HG02970 (cell line): ENCODE measurements around the gene PLAA.

Source experiments
- ATAC-seq: cut with Tn5 transposase; IDR thresholded peaks from one replicate; pipeline ENCODE4 v1.9.1; 2021; ENCODE audit warnings: mild to moderate bottlenecking, moderate library complexity, moderate number of reproducible peaks; ENCODE audit not compliant: unreplicated experiment, low FRiP score

PLAA gene

GRCh38 chr9:26946753-26947727, at the start of gene PLAA:
Gene PLAA, minus strand, starts transcription at chr9:26947242. Its CDS starts 197 bp downstream, at chr9:26947045.
- ATAC-seq: peak; percentile 100

GRCh38 chr9:26995810-26996209, 48.8 kb upstream of the PLAA start:
- no peak for ATAC-seq

GRCh38 chr9:26983340-26983739, 36.3 kb upstream of the PLAA start:
- peak; percentile 82 for ATAC-seq

GRCh38 chr9:26975728-26976707, 29.0 kb upstream of the PLAA start:
- no peak for ATAC-seq

GRCh38 chr9:26974927-26975326, 27.9 kb upstream of the PLAA start:
- no peak for ATAC-seq

- ATAC-seq: no peak
Measured at GRCh38 chr9:26973989-26974388, 26.9 kb upstream of the PLAA start.

DNA sequence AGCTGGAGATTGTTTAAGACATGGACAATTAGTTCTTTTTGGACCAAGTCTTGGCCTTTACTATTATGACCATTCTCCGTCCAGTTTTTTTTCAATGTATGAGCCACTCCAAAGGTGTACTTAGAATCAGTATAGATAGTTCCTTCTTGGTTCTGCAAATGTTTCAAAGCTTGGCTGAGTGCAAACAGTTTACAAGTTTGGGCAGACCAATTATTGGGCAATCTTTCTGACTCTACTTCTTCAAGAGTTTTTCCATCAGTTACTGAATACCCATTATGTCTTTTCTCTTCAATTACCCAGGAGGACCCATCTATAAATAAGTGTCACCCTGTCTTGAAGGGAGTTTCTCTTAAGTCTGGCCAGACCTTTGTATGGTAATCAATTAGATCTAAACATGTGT, 24.7 kb upstream of the PLAA start:
- no peak for ATAC-seq

- ATAC-seq: no peak
Measured at GRCh38 chr9:26956860-26957233, 9.8 kb upstream of the PLAA start.

- ATAC-seq: peak; percentile 99
Measured at GRCh38 chr9:26955921-26956859, 9.1 kb upstream of the PLAA start, which contains the start of gene IFT74. Gene IFT74, plus strand, starts transcription at chr9:26956412. Its CDS starts 5,556 bp downstream, at chr9:26961968.

- no peak for ATAC-seq
Measured at GRCh38 chr9:26955222-26955903, 8.3 kb upstream of the PLAA start.

- no peak for ATAC-seq
Measured at GRCh38 chr9:26954050-26954508, 7.0 kb upstream of the PLAA start.

- no peak for ATAC-seq
Measured at GRCh38 chr9:26951794-26952193, 4.8 kb upstream of the PLAA start.

- no peak for ATAC-seq
Measured at GRCh38 chr9:26950521-26950920, 3.5 kb upstream of the PLAA start.

DNA sequence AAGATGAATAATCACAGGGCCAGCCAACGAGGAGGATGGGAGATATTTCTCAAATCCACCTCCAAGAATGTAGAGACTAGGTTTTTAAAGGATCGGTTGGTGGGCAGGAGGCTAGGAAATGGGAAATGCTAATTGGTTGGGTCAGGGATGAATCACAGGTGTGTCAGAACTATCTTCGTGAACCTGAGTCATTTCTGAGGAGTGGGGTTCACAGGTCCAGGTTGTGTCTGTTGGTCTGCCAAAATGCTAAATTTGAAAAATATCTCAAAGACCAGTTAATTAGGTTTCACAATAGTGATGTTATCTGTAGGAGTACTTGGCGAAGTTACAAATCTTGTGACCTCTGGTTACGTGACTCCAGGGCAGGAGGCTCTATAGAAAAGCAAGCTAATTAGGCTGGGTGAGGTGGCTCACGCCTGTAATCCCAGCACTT, 2.6 kb upstream of the PLAA start:
- no peak for ATAC-seq

DNA sequence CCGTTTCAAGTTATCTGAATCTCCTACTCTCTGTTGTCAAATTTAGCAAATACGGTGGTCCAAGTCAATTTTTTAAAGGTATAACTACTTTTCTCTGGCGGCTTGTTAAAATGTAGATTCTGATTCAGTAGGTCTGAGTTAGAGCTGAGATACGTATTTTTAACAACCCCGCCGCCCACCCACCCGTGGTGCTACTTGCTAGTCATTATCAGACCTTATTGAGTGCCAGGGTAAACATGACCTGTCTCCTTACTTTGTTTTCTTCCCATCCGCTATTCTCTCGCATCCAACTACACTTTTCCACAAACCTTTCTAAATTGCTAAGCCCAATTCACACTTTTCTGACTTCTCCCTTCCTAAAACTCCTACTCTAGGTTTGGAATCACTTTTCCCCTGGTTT, 694 bp upstream of the PLAA start:
- ATAC-seq: no peak

GRCh38 chr9:26945591-26945990, 1.5 kb downstream of the PLAA start:
- no peak for ATAC-seq

- no peak for ATAC-seq
Measured at GRCh38 chr9:26940779-26941178, 6.3 kb downstream of the PLAA start.

- ATAC-seq: no peak
Measured at GRCh38 chr9:26939955-26940711, 6.9 kb downstream of the PLAA start.
